SJCRH30 (cell line): ENCODE data around the gene APBA3. TPM values are rescaled to one million over a fixed set of nuclear protein-coding genes. Genes with fewer than 3 reads are reported as not detected.
A peak's percentile ranks its signal among the peaks of the same experiment; 100 is the strongest.
"Not testable (repeated sequence)": the region's sequence is repeated elsewhere in the genome, so short reads cannot be mapped to it uniquely, and the experiment has no call there.

Experiments used
- DNase-seq, 2 experiments: peaks; one replicate each; pipeline ENCODE4 v3.0.0-alpha.2; 2015 to 2020
- H3K27ac ChIP-seq: fragments of 250-450 bp; sonication (Bioruptor Pico); 2 replicates; pipeline ENCODE4 v1.5.1; 2020; ENCODE audit warnings: mild to moderate bottlenecking, moderate library complexity
- H3K27me3 ChIP-seq: fragments of 250-450 bp; sonication (Bioruptor Pico); 2 replicates; pipeline ENCODE4 v1.5.1; 2020; ENCODE audit warnings: mild to moderate bottlenecking, moderate library complexity
- H3K36me3 ChIP-seq: fragments of 250-450 bp; sonication (Bioruptor Pico); 2 replicates; pipeline ENCODE4 v1.5.1; 2020; ENCODE audit warnings: mild to moderate bottlenecking, moderate library complexity
- H3K4me1 ChIP-seq: fragments of 250-450 bp; sonication (Bioruptor Pico); 2 replicates; pipeline ENCODE4 v1.5.1; 2020; ENCODE audit warnings: mild to moderate bottlenecking, moderate library complexity
- H3K4me3 ChIP-seq: fragments of 250-450 bp; sonication (Bioruptor Pico); 2 replicates; pipeline ENCODE4 v1.5.1; 2020; ENCODE audit warnings: mild to moderate bottlenecking, moderate library complexity
- H3K9me3 ChIP-seq: fragments of 250-450 bp; sonication (Bioruptor Pico); replicated peaks from 2 replicates; pipeline ENCODE4 v1.5.1; 2020; ENCODE audit warnings: mild to moderate bottlenecking, moderate library complexity
- total RNA-seq: library from RNA; depleted of rRNA; stranded (reverse); fragments of >200 nt; shearing (Covaris generic); gene quantifications from 2 replicates; pipeline ENCODE4 v1.2.3, GENCODE V29; 2014

The APBA3 gene
- total RNA-seq, 1 experiment from 2014 or later: 15.0 TPM

DNA sequence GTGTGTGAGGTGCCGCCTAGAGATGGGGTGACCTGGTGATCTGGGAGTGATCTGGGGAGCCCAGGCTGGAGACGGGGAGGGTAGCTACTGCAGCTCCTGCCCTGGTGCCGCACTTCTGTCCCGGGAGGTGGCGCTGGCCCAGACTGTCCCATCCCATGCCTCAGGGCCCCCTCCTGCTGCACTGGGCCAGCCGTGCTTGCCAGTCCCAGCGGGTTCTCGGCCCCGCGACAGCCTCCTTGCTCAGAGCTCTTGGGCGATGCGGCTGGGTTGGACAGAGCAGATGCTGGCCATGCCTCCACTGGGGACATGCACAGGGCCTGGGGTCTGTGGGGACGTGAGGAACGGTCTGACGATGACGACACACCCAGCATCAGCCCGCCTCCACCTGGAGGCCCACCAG lies 8.0 kb upstream of the APBA3 start:
- no peak overlapping the region for H3K4me3 ChIP-seq
- H3K4me1 ChIP-seq: no peaks in the 10 kb centered on the region
- peaks cover 8% of the 10 kb centered on the region; the same call in 1 of the 2 replicates for H3K27me3 ChIP-seq
- peaks cover 3% of the 10 kb centered on the region; the same call in 1 of the 2 replicates for H3K36me3 ChIP-seq
- H3K9me3 ChIP-seq: no peaks in the 10 kb centered on the region
- H3K27ac ChIP-seq: no peak overlapping the region
- DNase-seq: no peak

DNA sequence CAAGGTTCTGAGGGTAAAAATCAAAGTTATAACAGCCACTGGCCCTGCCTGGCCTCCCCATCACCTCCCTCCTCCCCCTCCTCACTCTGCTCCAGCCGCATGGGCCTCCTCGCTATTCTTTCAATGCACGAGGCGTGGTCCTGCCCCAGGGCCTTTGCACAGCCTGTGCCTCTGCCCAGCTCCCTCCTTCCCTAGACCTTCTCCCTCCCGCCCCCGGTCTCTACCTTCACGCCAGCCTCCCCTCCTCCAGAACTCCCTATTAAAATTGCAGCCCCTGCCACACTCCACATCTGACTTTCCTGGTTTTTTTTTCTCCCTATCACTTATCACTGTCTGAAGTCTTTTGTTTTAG lies 7.2 kb upstream of the APBA3 start:
- Histone ChIP-seq H3K9me3 (no peaks in the 10 kb centered on the region), H3K36me3 (peaks cover 3% of the 10 kb centered on the region; the same call in 1 of the 2 replicates), H3K27ac (no peak overlapping the region), H3K27me3 (0 out of 2 replicates have a peak, but pooled peaks cover 6% of the 10 kb centered on the region), H3K4me3 (no peak overlapping the region), H3K4me1 (no peaks in the 10 kb centered on the region)
- no peak for DNase-seq

DNA sequence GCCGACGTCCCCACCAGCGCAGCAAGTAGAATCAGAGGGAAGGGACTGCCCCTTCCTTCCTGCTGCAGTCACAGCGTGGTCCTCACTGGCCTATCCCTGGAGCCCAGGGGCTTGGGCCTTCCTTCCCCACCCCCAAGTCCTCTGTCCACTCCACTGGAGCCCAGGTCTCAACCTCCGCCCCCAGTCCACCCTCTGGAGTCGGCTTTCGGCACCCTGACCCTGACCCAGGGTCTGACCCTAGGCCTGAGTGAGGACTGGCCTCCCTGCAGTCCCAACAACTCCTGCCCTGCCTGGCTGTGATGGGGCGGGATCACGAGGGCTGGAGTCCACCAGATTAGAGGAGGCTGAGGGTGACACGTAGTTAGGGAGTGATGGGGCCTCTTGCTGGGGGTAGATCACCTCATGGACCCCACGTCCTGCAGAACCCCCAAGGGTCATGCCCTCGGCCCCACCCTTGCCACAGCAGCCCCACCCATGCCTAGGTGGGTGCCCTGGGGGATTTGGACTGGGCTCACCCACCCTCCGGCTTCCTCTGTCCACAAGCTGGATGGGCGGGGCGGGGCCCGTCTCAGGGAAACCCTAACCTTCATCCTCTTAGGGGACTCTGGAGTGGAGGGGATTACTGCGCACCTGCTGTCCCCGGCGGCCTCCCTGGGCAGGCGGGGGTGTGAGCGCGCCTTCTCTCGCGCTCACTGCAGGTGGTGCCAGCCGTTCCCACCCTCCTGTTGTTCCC lies 6.7 kb upstream of the APBA3 start:
- no peak for DNase-seq
- H3K27me3 ChIP-seq: 0 out of 2 replicates have a peak, but pooled peaks cover 6% of the 10 kb centered on the region
- no peaks in the 10 kb centered on the region for H3K4me1 ChIP-seq
- H3K9me3 ChIP-seq: no peaks in the 10 kb centered on the region
- H3K4me3 ChIP-seq: no peak overlapping the region
- H3K36me3 ChIP-seq: peaks cover 3% of the 10 kb centered on the region; the same call in 1 of the 2 replicates
- H3K27ac ChIP-seq: no peak overlapping the region

DNA sequence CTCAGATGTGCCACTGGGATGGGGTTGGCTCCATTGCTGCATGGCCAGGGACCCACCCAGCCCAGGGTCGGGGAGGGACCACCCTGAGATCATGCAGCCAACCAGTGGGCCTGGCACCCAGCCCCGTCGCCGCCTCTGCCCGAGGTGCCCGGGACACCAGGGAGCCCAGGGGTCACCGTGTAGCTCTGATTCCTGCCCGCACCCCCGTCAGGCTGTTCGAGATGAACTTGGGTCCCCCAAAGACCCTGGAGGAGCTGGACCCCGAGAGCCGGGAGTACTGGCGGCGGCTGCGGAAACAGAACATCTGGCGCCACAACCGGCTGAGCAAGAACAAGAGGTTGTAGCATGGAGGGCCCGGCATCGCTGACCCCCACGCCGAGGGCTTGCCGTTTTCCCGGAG lies 5.6 kb upstream of the APBA3 start:
- Histone ChIP-seq H3K4me3 (no peak overlapping the region), H3K27ac (no peak overlapping the region), H3K27me3 (0 out of 2 replicates have a peak, but pooled peaks cover under 1% of the 10 kb centered on the region), H3K4me1 (no peaks in the 10 kb centered on the region), H3K36me3 (peaks cover 3% of the 10 kb centered on the region; the same call in 1 of the 2 replicates), H3K9me3 (no peaks in the 10 kb centered on the region)
- DNase-seq: no peak

GRCh38 chr19:3766520-3766919 lies 5.0 kb upstream of the APBA3 start:
- H3K27ac ChIP-seq: no peak overlapping the region
- no peaks in the 10 kb centered on the region for H3K9me3 ChIP-seq
- peaks cover 3% of the 10 kb centered on the region; the same call in 1 of the 2 replicates for H3K36me3 ChIP-seq
- H3K4me3 ChIP-seq: no peak overlapping the region
- no peak for DNase-seq
- H3K4me1 ChIP-seq: no peaks in the 10 kb centered on the region
- H3K27me3 ChIP-seq: no peaks in the 10 kb centered on the region

GRCh38 chr19:3765757-3766156 lies 4.3 kb upstream of the APBA3 start:
- not testable (repeated sequence) for H3K4me3 ChIP-seq, H3K9me3 ChIP-seq, H3K27me3 ChIP-seq, H3K4me1 ChIP-seq, H3K27ac ChIP-seq, DNase-seq, H3K36me3 ChIP-seq

DNA sequence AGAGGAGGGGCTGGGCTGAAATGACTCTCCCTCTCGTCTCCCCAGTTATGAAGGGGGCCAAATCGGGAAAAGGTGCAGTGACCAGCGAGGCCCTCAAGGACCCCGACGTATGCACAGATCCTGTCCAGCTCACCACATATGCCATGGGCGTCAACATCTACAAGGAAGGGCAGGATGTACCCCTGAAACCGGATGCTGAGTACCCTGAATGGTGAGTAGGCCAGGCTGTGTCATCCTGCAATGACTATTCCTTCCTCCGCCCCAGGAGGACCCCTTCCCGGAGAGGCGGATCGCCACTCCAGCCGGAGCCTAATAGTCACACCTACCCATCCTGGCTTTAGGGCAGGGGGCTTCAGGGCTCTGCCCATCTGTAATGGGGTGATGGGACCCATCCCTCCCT lies 3.6 kb upstream of the APBA3 start:
- DNase-seq: no peak
- peaks cover 3% of the 10 kb centered on the region; the same call in 1 of the 2 replicates for H3K36me3 ChIP-seq
- H3K9me3 ChIP-seq: no peaks in the 10 kb centered on the region
- no peaks in the 10 kb centered on the region for H3K4me1 ChIP-seq
- H3K27me3 ChIP-seq: no peaks in the 10 kb centered on the region
- no peak overlapping the region for H3K4me3 ChIP-seq
- no peak overlapping the region for H3K27ac ChIP-seq

DNA sequence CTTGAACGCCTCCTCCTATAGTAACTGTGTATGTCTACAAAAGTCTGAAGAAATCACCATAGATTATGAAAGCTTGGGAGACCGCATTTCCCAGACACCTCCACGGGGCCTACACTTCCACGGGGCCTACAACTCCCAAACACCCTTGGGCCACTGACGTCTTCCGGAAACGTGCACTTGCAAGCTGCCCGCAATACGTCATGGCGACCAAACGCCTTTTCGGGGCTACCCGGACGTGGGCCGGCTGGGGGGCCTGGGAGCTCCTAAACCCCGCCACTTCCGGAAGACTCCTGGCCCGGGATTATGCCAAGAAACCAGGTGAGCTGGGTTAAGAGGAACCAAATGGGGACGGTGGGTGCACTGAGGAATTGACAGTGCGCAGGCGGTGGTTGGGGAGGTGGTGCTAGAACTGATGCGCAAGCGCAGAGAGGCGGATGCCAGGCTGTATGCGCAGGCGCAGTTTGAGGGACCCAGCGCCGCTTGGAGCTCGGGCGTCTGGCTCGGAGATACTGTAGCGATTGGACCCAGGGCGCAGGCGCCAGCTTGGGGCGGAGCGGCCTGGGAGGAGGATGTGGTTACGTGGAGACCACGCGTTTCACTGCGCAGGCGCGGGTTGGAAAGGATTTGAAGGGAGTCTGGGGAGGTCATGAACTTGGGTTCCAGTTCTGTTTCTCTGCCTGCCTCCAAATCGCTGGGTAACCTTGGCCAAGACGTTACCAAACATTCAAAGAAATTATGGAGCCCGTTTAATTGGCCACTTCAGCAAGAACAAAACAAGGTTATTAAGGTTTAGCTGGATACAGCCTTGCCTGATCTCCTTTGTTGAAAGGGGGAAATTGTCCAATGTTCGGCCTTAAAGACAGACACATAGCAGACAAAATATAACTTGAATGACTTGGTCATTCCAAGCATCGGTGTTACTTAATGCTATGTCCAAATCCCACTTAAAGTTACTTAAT lies 1.3 kb upstream of the APBA3 start, which contains the start of gene MRPL54:
Gene MRPL54 (plus strand): TSS at position 182 of the 959 bp plus-strand sequence. CDS start 19 bp downstream, at position 201.
- H3K36me3 ChIP-seq: peaks cover 3% of the 10 kb centered on the region; the same call in 1 of the 2 replicates
- peak within 1 kb of the TSS; percentile 78 for H3K27ac ChIP-seq
- H3K4me1 ChIP-seq: no peaks in the 10 kb centered on the region
- no peaks in the 10 kb centered on the region for H3K9me3 ChIP-seq
- peak; percentile 98 to 99 for DNase-seq
- no peaks in the 10 kb centered on the region for H3K27me3 ChIP-seq
- H3K4me3 ChIP-seq: peak within 1 kb of the TSS; percentile 89

DNA sequence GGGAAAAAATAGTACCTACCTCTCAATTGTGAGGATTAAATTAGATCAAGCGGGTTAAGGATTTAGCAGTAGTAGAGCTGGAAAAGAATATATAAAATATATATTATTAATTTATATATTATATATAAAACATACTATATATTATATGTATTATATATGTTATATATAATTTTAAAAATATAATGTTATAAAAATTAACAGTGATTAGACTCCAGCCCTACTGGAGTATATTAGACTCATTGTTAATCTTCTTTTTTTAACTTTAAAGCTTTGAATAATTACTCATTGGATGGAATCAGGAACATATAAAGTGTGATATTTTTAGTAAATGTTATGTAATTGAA lies 610 bp upstream of the APBA3 start:
- H3K36me3 ChIP-seq: peaks cover 3% of the 10 kb centered on the region; the same call in 1 of the 2 replicates
- H3K4me3 ChIP-seq: peak overlapping the region; percentile 89
- no peak for DNase-seq
- no peaks in the 10 kb centered on the region for H3K4me1 ChIP-seq
- H3K27ac ChIP-seq: no peak overlapping the region
- no peaks in the 10 kb centered on the region for H3K27me3 ChIP-seq
- no peaks in the 10 kb centered on the region for H3K9me3 ChIP-seq

DNA sequence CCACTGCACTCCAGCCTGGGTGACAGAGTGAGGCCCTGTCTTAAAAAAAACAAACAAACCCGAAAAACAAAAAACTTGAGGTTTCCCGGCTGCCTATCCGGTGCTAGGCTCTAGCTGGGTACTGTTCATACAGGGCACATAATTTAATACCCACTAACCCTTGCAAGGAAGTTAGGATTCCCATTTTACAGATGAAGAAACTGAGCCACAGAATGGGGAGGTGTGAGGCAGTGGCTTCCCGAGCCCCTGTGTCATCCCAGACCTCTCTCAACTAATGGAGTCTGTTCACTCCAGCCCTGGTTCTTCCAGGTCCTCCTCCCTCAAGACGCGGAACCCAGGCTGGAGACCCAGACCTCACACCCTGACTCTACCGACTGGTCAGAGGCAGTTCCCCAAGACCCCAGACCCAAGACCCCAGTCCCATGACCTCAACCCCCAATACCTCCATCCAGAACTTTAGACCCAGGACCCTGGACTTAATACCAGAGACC lies 576 bp downstream of the APBA3 start:
- no peaks in the 10 kb centered on the region for H3K4me1 ChIP-seq
- H3K9me3 ChIP-seq: no peaks in the 10 kb centered on the region
- H3K36me3 ChIP-seq: no peaks in the 10 kb centered on the region
- H3K4me3 ChIP-seq: peak overlapping the region; percentile 83
- no peaks in the 10 kb centered on the region for H3K27me3 ChIP-seq
- peak in 1 of 2 experiments; percentile 16 for DNase-seq
- peak overlapping the region; percentile 26; the same call in 1 of the 2 replicates for H3K27ac ChIP-seq

DNA sequence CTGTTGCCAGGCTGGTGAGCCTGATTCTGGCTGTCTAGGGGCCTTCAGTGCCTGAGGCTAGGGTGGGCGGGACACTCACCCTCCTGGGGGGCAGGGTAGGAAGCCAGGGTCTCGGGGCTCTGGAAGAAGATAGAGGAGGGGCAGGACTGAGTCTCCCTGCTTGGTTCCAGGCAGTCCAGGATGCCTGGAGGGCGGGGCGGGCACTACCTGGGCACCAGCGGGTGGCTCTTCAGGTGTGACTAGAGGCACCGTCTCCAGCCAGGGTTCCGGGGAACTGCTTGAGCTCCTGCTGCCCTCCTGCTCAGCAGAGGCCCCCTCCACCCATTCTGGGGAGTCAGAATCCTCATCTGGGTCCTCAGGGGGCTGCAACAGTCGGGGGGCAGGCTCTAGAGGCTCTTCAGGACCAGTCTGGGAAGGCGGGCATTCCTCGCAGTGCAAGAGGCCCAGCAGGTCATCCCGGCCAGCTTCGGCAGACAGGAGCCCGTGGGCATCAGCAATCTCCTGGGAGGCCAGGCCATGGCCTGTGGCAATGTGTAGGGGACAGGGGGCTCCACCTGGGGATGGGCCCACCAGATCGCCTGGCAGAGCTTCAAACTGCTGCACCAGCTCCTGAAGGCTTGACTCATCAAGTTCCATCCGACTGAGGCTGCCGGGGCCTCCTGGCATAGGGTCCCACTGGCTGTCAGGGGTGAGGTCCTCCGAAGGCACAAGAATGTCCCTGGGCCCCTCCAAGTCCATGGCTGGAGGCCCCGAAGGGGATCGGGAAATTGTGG lies 1.8 kb downstream of the APBA3 start:
- Histone ChIP-seq H3K4me1 (no peaks in the 10 kb centered on the region), H3K4me3 (no peak overlapping the region), H3K27ac (no peak overlapping the region), H3K9me3 (no peaks in the 10 kb centered on the region), H3K27me3 (no peaks in the 10 kb centered on the region), H3K36me3 (no peaks in the 10 kb centered on the region)
- no peak for DNase-seq

DNA sequence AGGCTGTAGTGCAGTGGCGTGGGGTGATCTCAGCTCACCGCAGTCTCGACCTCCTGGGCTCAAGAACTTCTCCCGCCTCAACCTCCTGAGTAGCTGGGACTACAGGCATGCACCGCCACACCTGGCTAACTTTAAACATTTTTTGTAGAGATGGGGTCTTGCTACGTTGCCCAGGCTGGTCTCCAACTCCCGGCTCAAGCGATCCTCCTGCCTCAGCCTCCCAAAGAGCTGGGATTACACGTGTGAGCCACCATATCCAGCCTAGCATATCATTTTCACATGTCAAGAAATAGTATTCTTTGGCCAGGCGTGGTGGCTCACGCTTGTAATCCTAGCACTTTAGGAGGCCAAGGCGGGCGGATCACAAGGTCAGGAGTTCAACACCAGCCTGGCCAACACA lies 3.2 kb downstream of the APBA3 start:
- not testable (repeated sequence) for H3K9me3 ChIP-seq, H3K27me3 ChIP-seq, H3K27ac ChIP-seq, H3K4me3 ChIP-seq, H3K4me1 ChIP-seq, DNase-seq, H3K36me3 ChIP-seq

- H3K9me3 ChIP-seq, DNase-seq, H3K4me3 ChIP-seq, H3K4me1 ChIP-seq, H3K36me3 ChIP-seq, H3K27ac ChIP-seq, H3K27me3 ChIP-seq: not testable (repeated sequence)
These were observed 3.8 kb downstream of the APBA3 start for GRCh38 chr19:3757705-3758104.

DNA sequence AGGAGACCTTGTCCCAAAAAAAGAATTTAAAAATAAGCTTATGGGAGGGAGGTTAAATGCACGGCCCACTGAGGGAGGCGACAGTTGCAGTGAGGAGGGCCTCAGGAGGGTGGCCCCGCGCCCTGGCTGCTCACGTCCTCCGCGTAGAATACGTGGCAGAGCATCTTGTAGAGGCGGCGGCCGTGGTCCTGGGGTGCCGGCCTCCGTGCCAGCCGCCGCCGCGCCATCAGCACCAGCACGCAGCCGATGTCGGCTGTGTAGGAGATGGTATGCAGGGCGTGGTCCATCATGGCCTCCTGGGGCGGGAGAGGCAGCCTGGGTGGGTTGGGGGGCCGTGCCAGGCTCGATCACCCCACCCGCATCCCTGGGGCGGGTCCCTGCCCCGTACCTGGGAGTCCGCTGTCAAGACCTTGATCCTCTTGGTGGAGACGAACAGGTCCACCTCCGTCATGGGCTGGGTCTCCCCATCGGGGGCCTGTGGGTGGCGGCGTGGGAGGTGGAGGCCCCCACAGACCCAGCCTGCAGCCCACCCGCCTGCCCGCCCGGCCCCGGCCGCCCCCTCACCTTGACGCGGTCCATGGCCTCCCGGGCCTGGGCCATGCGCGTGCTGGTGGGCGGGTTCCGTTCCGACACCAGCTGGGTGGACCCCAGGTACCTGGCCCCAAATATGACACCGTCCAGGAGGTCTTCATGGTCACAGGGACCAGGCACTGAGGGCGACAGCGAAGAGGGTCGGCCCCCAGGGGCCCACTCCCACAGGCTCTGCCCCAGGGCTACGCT lies 7.7 kb downstream of the APBA3 start:
- Histone ChIP-seq H3K27ac (no peak overlapping the region), H3K4me1 (no peaks in the 10 kb centered on the region), H3K4me3 (no peak overlapping the region), H3K9me3 (no peaks in the 10 kb centered on the region), H3K36me3 (no peaks in the 10 kb centered on the region), H3K27me3 (no peaks in the 10 kb centered on the region)
- no peak for DNase-seq
